ENCODE results near the gene GPATCH4.
"Not testable (repeated sequence)": the region's sequence is repeated elsewhere in the genome, so short reads cannot be mapped to it uniquely, and the experiment has no call there.

The GPATCH4 gene

DNA sequence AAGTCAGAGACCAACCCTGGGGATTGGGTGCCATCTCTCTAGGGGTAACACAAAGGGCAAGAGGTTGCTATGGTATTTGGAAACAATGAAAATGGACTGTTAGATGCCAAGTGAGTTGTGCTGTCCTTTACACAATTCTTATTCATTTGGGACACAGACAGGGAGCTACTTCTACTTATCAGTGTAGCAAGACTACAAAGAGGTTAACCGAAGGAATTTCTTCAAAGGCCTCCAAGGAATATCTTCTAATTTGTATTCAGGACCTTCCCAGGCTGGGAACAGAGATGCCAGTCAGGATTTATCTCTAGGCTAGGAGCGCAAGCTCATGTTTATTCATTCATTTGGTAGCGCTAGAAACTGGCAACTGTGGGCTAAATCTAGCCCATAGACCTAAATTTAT lies 7.1 kb downstream of the GPATCH4 start:
- no peak for DNase-seq

DNA sequence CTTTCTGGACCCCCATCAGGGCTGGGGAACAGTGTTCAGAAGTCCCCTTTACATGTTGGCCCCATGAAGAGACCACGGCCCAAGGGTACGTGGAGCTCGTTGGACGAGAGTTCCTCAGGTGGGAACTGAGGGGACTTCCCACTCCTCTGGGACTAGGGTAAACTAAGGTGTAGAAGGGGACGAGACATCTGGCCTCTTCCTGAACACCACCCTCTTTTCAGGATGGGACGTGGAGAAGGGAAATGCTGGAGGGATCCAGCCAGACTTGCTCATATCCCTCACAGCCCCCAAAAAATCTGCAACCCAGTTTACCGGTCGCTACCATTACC lies 7.7 kb downstream of the GPATCH4 start:
- DNase-seq = no peak

DNA sequence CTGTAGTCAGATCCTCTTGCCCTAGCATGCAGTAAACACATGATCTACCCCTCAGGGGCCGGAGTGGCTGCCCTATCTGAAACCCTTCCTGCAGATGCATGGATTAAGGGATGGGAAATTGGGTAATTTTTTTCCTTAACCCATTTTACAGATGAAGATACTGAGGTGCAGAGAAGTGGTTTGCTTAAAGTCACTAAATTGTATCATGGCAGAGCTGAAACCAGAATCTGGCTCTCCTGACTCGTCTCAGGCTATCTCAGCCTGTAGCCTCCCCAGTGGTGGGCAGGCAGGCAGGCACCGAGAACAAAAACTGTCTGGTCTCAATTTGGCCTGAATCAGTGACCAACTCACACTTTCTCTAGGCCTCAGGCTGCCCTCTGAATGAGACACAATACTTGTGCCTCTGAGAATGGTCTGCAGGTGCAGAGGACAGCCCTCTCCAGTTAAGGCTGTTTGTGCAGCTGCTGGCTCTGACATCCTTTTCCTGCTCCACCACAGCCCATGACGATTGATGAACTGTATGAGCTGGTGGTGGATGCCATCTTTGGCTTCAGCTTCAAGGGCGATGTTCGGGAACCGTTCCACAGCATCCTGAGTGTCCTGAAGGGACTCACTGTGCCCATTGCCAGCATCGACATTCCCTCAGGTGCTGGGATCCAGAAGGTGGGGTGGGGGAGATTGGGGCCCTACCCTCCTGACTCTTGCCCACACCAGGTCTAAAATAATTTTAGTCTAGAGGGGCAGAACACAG lies 8.2 kb downstream of the GPATCH4 start:
- DNase-seq = no peak

GRCh38 chr1:156592158-156592909 lies 8.9 kb downstream of the GPATCH4 start:
- no peak for DNase-seq

GRCh38 chr1:156591432-156592157 lies 9.7 kb downstream of the GPATCH4 start, which contains the start of gene NAXE:
NAXE (plus strand) TSS chr1:156591776; CDS start chr1:156591805, 29 bp downstream.
- peak; percentile 69 for DNase-seq

DNA sequence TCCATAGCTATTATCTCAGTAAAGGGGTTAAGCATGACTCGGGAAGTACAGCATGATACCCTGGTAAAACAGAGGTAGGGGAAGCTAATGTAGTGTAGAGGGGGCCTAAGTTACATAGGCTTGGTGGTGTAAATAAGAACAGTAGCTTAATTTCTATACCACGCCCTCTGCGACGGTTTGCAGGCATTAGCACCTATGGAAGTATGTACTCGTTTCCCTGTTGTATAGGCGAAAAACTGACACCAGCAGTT lies 10.2 kb downstream of the GPATCH4 start:
- no peak for DNase-seq

- DNase-seq = no peak
Measured at GRCh38 chr1:156590326-156591180, 10.7 kb downstream of the GPATCH4 start.

GRCh38 chr1:156589546-156589945 lies 11.7 kb downstream of the GPATCH4 start:
- no peak for DNase-seq

GRCh38 chr1:156587927-156588326 lies 13.4 kb downstream of the GPATCH4 start:
- not testable (repeated sequence) for DNase-seq

DNA sequence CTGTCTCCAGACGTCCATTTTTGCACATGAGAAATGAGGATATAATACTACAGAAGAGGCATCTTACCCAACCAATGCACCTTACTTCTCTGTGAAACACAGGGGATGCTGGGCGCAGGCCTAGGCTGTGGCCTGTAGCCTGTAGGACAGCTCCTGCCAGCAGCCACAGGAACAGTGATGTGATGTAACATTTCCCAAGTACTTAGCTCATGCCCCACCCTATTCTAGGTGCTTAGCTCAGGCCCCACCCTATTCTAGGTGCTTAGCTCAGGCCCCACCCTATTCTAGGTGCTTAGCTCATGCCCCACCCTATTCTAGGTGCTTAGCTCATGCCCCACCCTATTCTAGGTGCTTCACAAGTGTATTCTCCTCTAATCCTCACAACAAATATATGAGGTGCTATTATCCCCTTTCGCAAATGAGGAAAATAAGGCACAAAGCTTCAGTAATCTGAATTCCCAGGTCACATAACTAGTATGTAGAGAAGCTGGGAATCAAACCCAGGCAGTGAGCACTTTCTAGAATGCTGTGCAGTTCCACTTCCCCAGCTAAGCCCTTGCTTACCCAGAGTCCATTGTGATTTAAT lies 14.3 kb downstream of the GPATCH4 start:
- DNase-seq = no peak

DNA sequence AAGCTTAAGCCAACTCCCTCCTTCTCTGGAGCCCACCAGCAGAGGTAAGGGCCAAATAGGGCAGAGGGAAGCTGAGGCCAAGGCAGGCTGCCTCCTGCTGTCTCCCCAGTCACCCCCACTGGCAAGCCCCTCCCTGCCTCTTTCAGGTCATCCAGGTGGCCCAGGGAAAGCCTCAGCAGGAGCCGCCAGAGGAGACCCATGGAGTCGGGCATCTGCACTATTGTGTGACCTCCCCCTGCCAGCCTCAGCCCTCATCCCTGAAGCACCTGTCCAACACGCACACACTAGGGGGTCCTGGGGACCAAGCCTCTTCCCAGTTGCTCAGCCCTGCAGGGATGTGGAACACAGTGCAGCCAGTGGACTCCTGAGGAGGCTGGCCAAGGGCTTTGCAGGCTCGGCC lies 15.0 kb downstream of the GPATCH4 start:
- no peak for DNase-seq

DNA sequence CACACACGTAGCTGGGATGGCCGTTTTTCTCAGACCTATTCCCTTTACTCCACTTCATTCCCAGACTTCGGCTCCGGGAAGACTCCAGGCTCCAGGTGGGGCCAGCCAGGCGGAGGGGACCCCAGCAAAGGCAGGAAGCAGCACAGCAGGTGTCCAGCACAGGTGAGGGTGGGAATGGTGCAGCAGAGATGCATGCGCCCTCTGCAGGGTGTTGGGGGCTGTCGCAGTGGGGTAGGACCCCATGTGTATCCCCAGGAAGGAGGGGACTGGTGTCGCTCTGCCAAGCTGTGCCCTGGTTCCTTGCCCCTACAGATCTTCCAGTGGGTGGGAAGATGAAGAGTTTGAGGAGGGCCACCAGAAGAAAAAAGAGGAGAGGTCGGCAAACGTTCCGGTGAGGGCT lies 16.5 kb downstream of the GPATCH4 start:
- DNase-seq = no peak

DNA sequence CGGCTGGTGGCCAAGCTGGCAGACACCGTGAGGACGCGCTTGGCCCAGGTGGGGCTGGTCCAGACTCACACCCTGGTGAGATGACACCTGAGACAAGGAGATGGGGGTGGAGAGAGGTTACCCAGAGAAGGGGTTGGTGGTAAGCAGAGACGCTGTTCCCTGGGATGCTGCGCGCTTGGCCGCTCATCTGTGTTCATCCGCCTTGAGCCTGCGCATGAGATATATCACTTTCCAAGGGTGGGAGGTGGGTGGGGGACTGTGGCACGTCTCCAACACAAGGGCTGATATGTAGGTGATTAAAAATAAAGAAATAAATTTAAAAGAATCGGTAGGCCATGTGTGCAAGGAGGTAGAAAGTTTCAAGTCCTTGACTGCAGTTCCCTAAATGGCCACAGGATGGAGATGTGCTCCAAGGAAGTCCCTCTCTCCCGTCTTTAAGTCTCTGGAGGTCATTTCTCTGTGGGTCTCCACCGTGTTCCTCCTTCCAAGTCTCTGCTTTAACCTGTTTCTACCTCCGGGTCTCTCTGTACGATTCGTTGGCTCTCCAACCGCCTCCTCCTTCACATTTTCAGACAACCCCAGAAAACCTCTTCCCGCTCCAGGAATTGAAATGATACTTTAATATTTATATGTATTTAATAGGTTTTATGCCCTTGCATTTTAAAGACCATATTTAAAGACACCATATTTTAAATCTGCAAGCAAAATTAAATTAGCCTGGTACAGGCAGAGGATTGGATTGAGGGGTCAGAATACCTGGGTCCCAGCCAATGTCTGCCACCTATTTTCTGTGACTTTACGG lies 17.3 kb downstream of the GPATCH4 start:
- DNase-seq = peak; percentile 76

DNA sequence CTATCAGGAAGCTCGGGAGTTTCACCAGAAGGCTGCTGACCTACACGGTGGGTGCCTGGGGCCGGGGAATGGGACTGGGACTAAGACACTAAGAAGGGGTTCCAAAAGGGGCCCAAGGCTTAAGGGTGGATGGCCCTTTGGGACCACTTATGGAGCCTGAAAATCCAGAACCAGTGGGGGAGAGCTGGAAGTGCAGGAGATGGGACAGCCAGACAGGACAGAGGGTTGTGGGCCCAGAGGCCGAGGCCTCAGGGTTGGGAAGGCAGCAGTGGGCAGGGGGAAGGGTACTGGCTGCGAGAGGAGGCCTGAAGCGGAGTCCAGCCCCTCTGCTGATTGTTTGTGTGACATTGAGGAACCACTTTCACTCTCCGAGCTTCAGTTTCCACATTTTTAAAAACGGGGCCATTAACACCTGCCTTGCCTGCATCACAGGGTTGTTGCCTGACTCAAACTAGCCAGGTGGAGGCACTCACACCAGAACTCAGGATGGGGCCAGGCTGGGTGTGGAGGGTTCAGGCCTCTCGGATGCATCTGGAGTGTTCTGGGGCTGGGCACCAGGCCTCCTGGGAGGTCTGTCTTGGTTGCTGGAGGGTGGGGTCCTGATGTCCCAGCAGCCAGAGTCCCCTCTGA lies 18.8 kb downstream of the GPATCH4 start:
- no peak for DNase-seq

DNA sequence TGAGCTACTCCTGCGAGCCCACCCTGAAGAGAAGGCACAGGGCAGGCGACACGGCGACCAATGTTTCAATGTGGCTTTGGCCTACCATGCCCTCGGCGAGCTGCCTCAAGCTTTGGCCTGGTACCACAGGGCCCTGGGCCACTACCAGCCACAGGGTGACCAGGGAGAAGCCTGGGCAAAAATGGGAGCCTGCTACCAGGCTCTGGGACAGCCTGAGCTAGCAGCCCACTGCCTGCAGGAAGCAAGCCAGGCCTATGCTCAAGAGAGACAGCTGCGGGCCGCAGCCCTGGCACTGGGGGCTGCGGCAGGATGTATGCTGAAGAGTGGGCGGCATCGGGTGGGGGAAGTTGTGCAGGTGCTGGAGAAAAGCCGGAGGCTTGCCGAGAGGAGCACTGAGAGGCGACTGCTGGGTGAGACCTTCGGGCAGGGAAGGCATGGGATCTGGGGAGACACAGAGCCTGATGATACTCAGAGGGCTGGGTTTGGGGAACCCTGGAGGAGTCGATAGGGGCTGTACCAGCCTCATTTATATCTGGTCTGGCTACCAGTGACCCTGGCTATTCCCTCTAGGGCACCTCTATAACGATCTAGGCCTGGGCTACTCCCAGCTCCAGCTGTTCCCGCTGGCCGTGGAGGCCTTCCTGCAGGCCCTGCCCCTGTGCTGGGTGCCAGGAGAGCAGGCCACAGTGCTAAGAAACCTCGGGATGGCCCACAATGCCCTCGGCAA lies 19.5 kb downstream of the GPATCH4 start:
- peak; percentile 67 for DNase-seq

- no peak for DNase-seq
Measured at GRCh38 chr1:156579472-156579871, 21.8 kb downstream of the GPATCH4 start, which contains the start of gene TTC24. TTC24 (plus strand) TSS chr1:156579723; CDS start chr1:156581365, 1,642 bp downstream.

- no peak for DNase-seq
Measured at GRCh38 chr1:156578055-156578454, 23.2 kb downstream of the GPATCH4 start.

DNA sequence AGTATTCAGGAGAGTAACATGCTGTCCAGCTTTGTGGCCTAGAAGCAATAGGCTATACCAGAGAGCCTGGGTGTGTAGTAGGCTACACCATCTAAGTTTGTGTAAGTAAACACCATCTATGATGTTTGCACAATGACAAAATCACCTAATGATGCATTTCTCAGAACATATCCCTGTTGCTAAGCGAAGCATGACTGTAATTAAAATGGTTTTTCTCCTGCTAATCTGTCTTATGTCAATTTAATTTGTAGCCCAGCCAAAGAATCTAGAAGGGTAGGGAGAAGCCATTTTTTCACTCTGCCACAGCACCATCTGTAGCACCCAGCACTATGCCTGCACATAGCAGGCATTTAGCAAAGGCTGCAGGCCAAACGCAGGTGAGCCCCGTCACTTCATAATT lies 23.7 kb downstream of the GPATCH4 start:
- DNase-seq = no peak

- DNase-seq = no peak
Measured at GRCh38 chr1:156574039-156574633, 27.1 kb downstream of the GPATCH4 start.

DNA sequence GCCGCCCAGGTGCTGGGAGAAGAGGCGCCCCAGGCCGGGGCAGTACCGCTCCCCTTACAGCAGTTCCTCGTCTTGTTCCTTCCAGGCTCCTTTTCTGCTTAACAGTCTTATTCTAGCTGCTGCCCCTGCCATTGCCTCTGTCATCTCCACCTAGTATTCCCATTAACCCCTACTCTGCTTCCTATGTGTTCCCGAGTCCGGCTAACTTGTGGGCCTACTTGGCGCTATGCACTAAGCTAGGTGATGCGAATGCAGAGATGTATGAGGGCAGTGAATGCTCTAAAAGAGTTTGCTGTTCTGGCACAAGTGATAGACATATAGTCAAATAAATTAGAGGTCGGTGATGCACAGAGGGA lies 28.6 kb downstream of the GPATCH4 start:
- DNase-seq = no peak

All from activated CD8-positive, alpha-beta memory T cell treated with anti-CD3 and anti-CD28 coated beads, Interleukin-2, amount 50 U/mL, for 4 hours (primary cell).